HPDE6-E6E7 (cell line): ENCODE data around the gene SYCP3.

ENCODE experiments used
- DNase-seq: peaks from one replicate; pipeline ENCODE4 v3.0.0; 2011; ENCODE audit warnings: missing footprints; ENCODE audit errors: extremely low spot score

SYCP3 gene

DNA sequence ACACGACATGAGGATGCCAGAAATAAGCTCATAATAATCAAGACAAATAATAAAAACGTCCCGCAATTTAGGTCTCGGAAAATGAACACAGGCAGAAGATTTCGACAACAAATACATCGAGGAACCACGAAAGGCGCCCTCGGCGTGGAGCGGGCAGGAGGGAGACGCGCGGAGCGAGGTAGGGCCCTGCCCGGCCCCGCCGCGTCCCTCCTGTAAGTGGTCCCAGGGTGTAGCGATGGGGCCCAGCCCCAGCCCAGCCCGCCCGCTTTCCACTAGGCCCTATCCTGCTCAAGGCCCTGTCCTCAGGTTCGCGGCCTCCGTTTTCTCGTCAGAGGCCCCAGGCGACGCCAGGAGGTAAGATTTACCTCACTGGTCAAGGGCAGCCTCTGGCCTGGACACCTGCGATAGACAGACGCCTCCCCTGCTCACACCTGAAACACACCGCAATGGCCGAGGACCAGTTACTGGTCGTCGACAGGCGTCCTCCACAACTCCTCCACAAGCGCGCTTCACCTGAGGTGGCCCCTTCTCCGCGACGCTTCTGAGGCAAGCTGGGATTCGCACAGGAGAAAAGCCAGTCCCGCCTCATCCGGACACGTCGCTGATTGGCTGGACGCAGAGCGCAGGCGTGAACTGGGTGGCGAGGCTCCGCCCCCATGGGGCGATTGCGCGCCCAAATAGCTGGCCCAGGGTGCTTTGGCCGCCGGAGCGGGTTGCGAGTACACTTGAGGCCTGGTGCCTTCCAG is at the start of gene SYCP3:
Gene SYCP3 (minus strand): TSS at position 543 of the 746 bp plus-strand sequence. CDS start 1,527 bp downstream, outside the sequence.
- DNase-seq = no peak

DNA sequence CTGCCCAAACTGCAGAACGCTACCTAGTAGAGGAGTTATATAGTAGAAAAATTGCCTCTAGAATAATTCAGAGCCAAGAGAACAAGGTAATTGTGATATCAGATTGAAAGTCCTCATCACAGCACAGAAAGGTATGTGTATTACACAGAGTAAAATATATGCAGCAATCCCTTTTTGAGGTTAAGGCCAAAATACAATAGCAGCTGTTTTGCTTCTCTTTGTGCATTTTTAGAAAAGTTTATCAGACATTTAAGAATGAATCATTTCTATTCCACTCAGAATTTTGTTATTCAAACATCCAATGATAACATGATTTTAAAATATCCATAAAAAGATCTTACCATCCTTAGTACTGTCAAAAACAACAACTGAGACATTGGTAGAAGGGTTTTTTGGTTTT is 46.4 kb upstream of the SYCP3 start:
- DNase-seq = no peak

DNA sequence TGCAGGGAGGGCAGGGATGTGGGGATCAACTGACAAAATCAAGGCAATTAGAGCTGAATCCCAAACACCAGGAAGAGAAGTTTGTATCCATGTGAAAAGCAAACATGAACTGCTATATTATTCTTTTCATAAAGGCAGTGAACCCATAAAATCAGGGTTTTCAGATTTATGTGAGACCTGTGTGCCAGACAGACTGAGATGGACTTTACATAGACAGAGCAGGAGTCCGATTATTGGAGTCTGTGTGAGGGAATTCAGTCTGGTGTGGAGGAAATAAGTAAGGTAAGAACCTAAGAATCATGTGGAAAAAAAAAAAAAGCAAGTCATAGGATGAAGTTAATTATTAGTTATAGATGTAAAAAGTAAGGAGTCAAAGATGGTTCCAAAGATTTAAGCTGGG is 45.1 kb upstream of the SYCP3 start:
- DNase-seq = no peak

DNA sequence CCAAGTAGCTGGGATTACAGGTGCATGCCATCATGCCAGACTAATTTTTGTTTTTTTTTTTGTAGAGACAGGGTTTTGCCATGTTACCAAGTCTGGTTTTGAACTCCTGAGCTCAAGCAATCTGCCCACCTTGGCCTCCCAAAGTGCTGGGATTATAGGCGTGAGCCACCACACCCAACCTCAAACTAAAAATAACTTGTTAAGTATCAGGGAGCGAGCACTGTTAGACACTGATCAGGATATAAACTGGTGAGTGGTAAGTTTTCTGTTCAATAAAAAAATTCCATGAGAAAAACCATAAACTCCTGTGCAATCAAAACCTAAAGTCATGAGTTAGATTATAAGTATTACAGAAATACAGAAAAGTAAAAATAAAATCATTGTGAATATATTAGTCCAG is 44.6 kb upstream of the SYCP3 start:
- no peak for DNase-seq

DNA sequence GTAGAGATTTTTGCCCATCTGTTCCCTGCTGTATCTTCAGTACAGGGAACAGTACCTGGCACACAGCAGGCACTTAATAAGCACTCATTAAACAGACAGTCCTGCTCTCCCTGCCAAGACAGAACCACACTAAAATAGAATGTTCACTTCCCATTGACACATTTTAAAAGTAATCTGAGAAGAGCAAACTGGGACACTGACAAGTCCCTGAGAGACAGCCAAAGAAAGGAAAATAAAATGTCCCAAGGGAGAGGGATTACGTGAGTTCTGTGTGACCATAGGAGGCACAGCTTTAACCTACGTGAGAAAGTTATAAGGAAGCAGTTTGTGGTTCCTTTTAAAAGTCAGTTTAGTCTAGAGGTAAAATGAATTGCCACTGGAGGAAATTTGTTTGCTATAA is 43.9 kb upstream of the SYCP3 start:
- no peak for DNase-seq

DNA sequence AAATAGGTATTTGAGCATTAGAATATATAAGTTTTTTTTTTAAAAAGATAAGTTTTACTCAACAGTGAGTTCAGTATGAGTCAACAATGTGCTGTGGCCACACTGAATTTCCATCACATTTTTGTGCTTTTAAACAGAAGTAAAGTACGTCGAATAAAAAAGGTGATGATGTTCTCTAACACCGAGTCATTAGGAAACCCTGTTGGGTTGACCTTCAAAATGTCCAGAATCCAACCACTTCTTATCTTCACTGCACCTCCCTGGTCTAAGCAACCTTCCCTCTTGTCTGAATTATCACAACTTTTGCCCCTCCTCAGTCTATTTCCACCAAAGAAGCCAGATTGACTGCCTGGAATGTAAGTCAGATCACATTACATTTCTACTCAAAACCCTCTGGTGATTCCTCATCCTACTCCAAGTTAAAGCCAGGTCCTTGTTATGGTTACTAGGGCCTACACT is 43.0 kb upstream of the SYCP3 start:
- DNase-seq = no peak

DNA sequence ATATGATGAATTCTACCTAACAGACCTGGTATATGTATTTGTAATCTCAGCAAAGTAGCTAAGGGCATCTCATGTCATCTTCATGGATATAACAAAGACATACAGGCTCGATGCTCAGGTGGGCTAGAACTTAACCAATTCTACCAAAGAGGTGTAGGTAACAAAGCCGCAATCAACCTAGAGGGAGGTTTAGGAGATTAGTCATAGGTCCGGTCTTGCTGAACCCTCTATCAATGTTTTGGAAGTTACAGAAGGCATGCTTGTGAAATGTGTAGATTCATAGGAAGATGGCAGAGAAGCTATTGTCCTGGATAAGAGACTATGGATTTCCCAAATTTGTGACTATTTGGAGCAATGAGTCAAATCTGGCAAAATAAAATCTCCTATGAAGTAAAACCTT is 42.6 kb upstream of the SYCP3 start:
- no peak for DNase-seq

DNA sequence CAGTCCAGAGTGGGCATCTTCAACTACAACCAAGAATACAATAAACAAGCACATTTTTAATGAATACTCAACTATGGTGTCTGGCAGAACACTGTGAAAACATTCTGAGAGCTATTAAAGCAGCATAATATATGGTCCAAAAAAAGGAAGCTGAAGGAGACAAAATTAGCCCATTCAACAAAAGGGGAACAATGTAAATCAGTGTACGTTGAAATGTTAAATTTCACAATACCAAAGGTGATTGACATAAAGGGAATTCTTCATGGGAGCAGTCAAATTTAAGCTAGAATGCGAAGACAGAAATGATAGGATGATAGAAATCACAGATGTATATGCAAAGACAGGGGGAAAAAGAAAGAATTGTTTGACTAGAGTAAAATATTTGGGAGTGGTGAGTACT is 41.3 kb upstream of the SYCP3 start:
- no peak for DNase-seq

DNA sequence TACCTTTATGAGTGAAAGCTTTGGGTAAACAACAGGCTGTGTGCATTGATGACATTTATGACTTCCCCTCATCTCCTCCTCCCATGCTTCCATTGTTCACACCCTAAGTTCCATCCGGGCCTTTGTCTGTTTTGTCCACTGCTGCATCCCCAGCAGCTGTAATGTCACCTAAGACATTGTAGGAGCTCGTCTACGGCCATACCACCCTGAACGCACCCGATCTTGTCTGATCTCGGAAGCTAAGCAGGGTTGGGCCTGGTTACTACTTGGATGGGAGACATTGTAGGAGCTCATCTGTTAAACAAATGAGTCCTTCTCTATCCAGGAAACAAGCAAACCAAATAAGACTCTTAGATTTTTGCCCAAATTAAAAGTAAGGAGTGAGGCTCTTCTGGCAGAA is 40.4 kb upstream of the SYCP3 start:
- no peak for DNase-seq

DNA sequence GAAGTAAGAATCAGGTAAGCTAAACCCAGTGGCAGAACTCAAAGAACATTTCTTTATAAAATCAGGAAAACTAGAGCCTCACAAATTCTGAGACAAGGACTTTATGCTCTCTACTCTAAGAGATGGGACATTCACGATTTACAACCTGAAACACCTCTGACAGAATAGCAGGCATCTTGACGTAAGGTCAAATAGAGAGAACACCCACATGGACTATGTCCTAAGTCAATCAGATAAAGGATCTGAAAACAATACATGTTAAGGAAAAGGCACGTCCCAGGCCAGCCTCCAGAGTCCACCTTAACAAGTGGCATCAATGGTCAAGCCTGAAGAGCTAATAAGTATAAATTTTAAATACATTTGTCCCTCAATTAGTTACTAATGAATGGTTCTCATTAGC is 39.9 kb upstream of the SYCP3 start:
- no peak for DNase-seq

DNA sequence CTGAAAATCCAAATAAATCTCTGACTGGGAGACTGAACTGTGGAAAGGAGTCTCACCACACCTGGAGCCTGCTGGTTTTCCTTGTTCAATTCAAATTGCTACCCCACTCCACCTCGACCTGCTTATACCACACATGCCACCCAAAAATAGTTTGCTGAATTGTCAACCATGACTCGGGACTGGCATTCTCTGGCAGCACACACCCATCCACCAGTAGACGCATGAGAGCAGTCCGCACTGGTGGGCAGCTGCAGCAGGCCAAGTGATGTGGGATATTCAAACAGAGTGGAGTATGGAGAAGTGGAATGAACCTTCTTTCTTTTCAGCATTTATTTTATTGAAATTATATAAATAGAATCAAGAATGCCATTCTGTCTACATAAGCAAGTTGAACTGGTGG is 38.7 kb upstream of the SYCP3 start:
- DNase-seq = no peak

DNA sequence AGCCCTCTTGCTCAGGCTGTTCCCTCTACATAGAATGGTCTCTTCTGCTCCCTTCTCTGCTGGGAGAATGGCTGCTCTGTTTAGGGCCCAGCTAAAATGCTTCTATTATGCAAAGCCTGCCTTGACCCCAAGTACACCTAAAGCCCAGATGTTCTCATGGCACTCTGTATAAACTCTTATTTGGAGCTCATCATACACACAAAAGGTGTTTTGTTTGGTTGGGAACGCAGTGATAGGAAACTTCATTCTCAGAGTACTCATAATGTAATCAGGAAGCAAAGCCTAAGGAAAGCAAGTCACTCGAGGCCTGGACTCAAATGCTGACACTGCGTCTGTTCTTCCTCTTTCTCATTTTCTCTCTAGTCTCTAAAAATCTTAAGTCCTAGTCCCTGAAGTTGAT is 38.2 kb upstream of the SYCP3 start:
- DNase-seq = no peak

DNA sequence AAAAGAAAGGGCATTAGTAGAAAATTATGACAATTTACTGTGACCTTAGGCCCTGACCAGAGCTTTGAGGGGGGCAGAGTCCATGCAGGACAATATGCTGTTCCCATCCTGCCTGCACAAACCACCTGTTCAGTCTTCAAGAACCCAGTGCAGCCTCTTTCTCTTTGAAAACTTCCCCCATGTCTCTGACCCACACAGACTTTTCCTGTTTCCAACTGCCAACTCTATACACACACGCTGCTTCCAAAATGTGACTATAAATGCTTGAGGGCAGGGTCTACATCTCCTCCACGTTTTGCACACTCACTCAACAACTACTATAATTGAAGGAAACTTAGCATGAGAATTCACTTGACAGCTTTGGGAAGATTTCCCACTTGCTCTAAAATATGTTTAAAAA is 36.6 kb upstream of the SYCP3 start:
- no peak for DNase-seq

DNA sequence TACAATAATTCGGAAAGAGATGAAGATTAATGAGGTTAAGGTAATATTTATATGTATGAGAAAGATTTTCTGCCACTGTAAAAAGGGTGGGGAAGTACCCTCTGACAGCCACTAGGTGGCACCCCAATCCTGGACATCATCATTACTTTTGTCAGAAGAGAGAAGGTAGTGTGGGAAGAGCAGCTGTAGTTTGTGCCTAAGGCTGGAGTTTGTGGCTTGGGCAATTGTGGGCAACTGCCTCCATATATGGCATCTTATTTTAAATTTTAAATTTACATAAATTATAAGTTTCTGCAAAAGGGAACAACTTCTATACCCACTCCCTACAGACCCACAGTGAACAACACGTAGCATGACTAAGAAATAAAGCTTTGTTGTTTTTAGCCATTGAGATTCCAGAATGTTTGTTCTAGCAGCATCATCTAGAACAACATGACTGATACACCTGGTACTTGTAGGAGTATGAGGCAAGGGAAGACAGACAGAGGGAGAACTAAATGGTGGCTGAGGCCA is 34.4 kb upstream of the SYCP3 start:
- peak; percentile 50 for DNase-seq

DNA sequence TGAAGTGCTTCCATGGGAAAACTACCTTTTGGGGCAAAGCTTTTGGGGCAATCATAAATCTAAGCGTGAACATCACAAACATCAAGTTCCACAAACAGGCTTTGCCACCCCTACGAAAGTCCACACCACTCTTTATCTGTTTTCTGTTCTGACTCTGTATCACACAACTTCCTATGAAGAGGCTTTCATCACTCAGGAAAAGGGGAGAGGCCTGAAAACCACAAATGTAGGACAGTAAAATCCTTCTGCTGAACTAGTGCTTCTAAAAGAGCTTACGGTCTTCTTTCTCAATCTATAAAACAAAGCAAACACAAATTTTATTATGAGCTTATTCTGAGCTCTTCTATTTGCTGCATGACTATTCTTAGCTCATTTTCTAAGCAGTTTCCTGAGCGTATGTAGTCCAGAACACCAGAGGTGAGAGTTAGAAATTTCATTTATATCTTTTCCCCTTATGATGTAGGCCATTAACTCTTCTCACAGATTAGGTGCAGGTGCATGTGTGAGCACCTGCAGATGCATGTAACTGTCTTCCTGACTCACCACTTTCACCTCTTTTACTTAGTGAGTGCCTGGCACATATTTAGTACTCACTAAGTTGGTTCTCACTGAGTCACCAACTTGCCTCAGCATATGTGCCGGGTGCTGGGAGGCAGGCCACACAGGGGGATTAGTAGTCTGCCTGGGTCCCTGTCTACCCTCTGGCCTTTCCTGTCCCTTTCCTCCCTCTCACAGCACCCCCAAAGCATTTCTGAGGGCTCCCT is 32.9 kb upstream of the SYCP3 start:
- DNase-seq = no peak

DNA sequence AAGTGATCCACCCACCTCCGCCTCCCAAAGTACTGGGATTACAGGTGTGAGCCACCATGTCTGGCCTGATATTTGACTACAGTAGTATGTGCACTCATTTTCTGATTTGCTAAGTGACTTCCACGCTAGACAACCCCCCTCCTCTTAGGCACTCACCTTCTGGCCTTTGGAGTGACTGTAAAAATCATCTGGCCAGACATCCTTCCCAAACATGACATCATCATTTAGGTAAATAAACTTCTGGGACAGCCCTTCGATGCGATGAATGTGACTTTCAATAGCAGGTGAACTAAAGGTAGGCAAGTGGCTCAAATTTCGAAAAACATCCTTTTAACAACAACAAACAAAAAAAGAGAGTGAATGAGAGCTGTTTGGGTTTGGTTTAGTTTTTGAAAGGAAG is 30.6 kb upstream of the SYCP3 start:
- DNase-seq = no peak

DNA sequence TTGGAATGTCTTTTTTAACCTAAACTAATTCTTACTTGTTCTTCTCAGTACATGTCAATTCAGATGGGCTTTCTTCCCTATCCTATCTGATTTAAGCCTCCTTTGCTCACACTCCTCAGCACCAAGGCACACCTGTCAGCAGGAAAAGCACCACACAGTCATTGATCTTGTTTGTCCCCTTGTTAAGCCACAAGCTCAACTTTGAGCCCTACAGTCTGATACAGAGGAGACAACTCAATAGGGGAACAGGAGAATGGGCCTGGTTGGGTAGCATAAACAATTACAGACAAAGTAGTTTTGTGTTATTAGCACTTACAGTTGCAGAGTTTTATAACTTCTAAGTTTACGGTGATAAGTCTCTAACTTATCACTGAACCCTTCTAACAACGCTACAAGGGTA is 29.5 kb upstream of the SYCP3 start:
- DNase-seq = no peak

DNA sequence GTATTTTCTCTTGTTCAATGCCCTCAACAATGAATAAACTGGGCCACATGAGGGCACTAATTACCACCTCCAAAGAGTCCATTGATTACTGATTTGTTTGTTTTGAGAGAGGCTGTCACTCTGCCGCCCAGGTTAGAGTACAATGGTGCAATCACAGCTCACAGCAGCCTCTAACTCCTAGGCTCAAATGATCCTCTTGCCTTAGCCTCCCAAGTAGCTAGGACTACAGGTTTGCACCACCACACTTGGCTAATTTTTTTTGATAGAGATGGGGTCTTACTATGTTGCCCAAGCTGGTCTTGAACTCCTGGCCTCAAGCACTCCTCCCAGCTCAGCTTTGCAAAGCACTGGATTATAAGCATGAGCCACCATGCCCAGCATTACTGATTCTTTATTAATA is 28.3 kb upstream of the SYCP3 start:
- no peak for DNase-seq

DNA sequence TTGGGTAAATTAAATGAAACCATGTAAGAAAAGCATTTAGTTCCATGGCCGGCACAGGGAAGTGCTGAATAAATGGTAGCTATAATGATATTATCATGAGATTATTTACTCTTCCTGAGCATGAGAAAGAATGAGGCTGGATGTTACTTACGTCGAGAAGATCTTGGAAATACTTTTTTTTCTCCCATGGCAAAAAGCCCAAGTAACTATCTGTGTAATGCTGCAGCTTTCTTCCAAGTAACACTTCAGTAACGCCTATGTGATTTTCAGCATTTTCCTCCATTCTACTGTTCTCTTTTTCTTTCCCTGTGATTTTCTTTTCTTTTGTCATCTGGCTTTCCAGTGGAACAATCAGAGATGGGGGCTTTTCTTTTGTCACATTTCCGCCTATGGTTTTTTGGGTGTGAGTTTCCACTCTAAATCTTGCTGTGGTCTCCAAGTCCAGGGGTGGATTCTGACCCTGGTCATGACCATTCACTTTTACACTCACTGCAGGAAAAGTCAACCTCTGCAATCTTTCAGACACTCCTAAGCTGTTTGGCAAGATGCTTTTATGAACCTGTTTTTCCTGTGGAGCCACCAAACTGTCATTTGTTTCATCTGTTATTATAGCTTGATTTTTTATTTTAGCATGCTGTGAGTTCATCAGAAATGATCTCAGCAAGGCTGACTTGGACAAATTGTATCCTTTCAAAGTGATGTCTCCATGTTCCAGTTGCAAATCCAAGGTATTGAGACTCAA is 25.0 kb upstream of the SYCP3 start:
- DNase-seq = no peak

DNA sequence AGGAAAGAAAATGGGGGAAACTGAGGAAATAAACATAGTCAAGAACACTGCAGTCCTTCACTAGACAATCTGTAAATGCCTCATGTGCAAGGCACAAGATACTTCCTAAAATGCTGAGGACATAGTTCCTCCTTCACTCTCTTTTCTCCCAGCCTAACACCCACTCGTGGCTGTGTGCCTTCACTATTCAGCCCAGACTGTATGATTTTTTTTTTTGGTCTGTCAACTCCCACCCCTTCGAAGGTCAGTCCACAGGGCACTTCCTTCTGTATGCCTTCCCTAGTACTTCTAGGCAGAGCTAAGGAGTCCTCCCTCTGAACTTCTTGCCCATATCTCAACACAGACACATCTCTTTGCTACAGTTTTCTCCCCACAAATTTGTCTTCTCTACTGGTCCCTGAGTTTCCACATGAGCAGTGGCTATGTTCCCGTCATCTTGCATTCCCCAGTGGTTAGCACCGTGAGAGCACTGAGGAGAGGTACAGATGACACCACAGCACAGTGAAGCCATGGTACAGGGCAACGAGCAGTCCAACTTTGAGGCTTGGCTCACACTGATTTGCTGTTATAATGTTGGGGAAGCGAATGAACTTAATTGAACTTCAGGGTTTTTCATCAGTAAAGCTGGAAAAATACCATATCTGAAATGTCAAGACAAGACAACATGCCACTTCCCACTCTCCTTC is 24.1 kb upstream of the SYCP3 start:
- DNase-seq = no peak

DNA sequence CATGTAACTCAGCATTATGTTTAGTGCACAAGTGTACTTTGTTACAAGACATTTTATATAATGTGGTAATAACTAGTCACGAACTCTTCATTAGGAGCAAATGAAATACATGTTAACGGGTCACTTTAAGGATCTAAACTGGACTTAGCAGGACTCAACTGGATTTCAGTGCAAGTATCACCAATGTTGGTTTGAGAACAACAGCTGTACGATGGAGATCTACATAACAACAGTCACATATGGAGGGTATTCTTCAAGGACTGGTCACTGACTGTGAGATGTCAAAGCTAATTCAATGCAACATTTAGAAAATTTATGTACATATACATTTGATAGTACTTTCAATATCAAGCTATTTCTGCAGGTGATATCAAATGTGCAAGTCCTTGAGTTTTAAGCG is 22.5 kb upstream of the SYCP3 start:
- no peak for DNase-seq

DNA sequence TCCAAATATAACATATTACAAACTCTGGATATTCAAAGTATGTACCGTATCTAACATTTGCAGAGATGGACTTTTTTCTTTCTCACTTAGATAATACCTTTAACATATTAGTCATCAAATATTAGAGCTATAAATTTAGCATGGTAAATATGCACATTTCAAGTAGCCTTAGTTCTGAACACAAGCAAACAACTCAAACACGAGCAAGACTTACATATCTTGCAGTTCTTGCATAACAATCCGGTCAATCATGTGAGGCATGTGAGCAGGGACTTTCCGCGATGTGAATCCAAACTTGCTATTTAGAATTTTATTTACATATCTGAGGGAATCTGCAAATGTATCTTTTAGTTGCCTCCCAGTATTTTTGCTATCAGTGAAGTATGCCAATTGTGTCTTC is 22.1 kb upstream of the SYCP3 start:
- no peak for DNase-seq
